PC-3 (cell line): ENCODE measurements around the gene DCTD. TPM values are rescaled to one million over a fixed set of nuclear protein-coding genes. Genes with fewer than 3 reads are reported as not detected.

Experiments
- ATAC-seq: fragments of 200-7000 bp; cut with Tn5 transposase; 2 replicates; pipeline ENCODE4 v1.9.1; 2020; ENCODE audit warnings: mild to moderate bottlenecking, moderate library complexity
- BruUV-seq: library from RNA; stranded (reverse); fragments of 400-500 nt; replicated peaks from 2 replicates; lab custom pipeline; 2021; lab: Mats Ljungman, UMichigan
- CTCF ChIA-PET: fragments of 300-600 bp; sonication (Branson Sonifier 250); formaldehyde crosslinking; loops from one replicate; lab custom pipeline; 2022; ENCODE audit warnings: antibody characterized with exemption; lab: Charles Lee
- POLR2A ChIA-PET: fragments of 300-600 bp; sonication (Branson Sonifier 250); formaldehyde crosslinking; loops from one replicate; lab custom pipeline; 2022; ENCODE audit warnings: antibody characterized with exemption; ENCODE audit not compliant: unreplicated experiment; lab: Charles Lee
- DNase-seq: peaks from one replicate; pipeline ENCODE4 v3.0.0-alpha.2; 2015
- H2AFZ ChIP-seq: fragments of 300-600 bp; sonication (generic); 2 replicates; pipeline ENCODE4 v1.6.0; 2016; ENCODE audit warnings: antibody characterized with exemption, low read length
- H3F3A ChIP-seq: fragments of 300-600 bp; sonication (generic); one replicate; pipeline ENCODE4 v1.6.0; 2017; ENCODE audit warnings: antibody characterized with exemption, low read length, control low read depth, mild to moderate bottlenecking; ENCODE audit not compliant: unreplicated experiment
- H3K27ac ChIP-seq: fragments of 300-600 bp; sonication (generic); 2 replicates; pipeline ENCODE4 v1.5.1; 2016; ENCODE audit warnings: mild to moderate bottlenecking, low read length
- H3K27me3 ChIP-seq: fragments of 300-600 bp; sonication (generic); 2 replicates; pipeline ENCODE4 v1.6.1; 2016; ENCODE audit warnings: low read length, mixed read lengths
- H3K36me3 ChIP-seq: fragments of 300-600 bp; sonication (generic); 2 replicates; pipeline ENCODE4 v1.6.1; 2016; ENCODE audit warnings: low read depth, mixed run types, low read length, mixed read lengths
- H3K4me1 ChIP-seq: fragments of 300-600 bp; sonication (generic); 2 replicates; pipeline ENCODE4 v1.5.1; 2016; ENCODE audit warnings: low read length; ENCODE audit not compliant: insufficient read depth
- H3K4me2 ChIP-seq: fragments of 300-600 bp; sonication (generic); 2 replicates; pipeline ENCODE4 v1.6.0; 2016; ENCODE audit warnings: low read length
- H3K4me3 ChIP-seq: fragments of 300-600 bp; sonication (generic); 2 replicates; pipeline ENCODE4 v1.5.1; 2016; ENCODE audit warnings: mild to moderate bottlenecking, low read length, mixed read lengths
- H3K79me2 ChIP-seq: fragments of 300-600 bp; sonication (generic); 2 replicates; pipeline ENCODE4 v1.6.1; 2017; ENCODE audit warnings: low read length, mixed read lengths
- H3K9ac ChIP-seq: fragments of 300-600 bp; sonication (generic); 2 replicates; pipeline ENCODE4 v1.6.0; 2016; ENCODE audit warnings: mild to moderate bottlenecking, low read length
- H3K9me2 ChIP-seq: fragments of 300-600 bp; sonication (generic); replicated peaks from 2 replicates; pipeline ENCODE4 v1.6.1; 2016; ENCODE audit warnings: mixed run types, low read length, mixed read lengths
- H3K9me3 ChIP-seq: fragments of 300-600 bp; sonication (generic); 2 replicates; pipeline ENCODE4 v1.6.1; 2016; ENCODE audit warnings: low read length, mixed read lengths
- H4K20me1 ChIP-seq: fragments of 300-600 bp; sonication (generic); 2 replicates; pipeline ENCODE4 v1.6.1; 2016; ENCODE audit warnings: low read length, mixed read lengths
- CTCF ChIP-seq: fragments of 300-600 bp; sonication (generic); conservative IDR thresholded peaks from 2 replicates; pipeline ENCODE4 v1.5.1; 2017; ENCODE audit warnings: antibody characterized with exemption, low read depth, mild to moderate bottlenecking, low read length
- EZH2 ChIP-seq: fragments of 300-600 bp; sonication (generic); IDR thresholded peaks from one replicate; pipeline ENCODE4 v1.6.1; 2017; ENCODE audit warnings: antibody characterized with exemption, mild to moderate bottlenecking, low read length; ENCODE audit not compliant: unreplicated experiment
- EZH2phosphoT487 ChIP-seq: fragments of 300-600 bp; sonication (generic); IDR thresholded peaks from 2 replicates; pipeline ENCODE4 v1.6.1; 2018; ENCODE audit warnings: mild to moderate bottlenecking, antibody characterized with exemption, low read length, borderline replicate concordance
- intact Hi-C: fragments of 100-400 bp; cut with micrococcal nuclease; formaldehyde crosslinking; loops from 2 replicates; pipeline ENCODE4 v1.9.0; 2023
- total RNA-seq: library from RNA; depleted of rRNA; stranded (reverse); fragments of >200 nt; gene quantifications from 2 replicates; pipeline ENCODE4 v1.2.3, GENCODE V29; 2014

DCTD gene
- total RNA-seq, 1 experiment from 2014 or later, result 58.1 TPM

- no TSS peak for BruUV-seq
These were observed 10.9 kb upstream of the DCTD start for GRCh38 chr4:182928061-182928460.

GRCh38 chr4:182927505-182927904 lies 10.3 kb upstream of the DCTD start:
- ATAC-seq (no peak), DNase-seq (no peak)
- ChIA-PET POLR2A (no interaction called here), CTCF (no interaction called here)
- Histone ChIP-seq H3K79me2 (no peaks in the 10 kb centered on the region), H3K36me3 (no peaks in the 10 kb centered on the region), H3K9ac (no peak overlapping the region), H3F3A (no peaks in the 10 kb centered on the region), H2AFZ (no peak overlapping the region), H4K20me1 (no peaks in the 10 kb centered on the region), H3K4me2 (no peak overlapping the region), H3K4me1 (no peaks in the 10 kb centered on the region; the same call in 1 of the 2 replicates), H3K9me3 (no peaks in the 10 kb centered on the region), H3K27me3 (no peaks in the 10 kb centered on the region), H3K4me3 (no peak overlapping the region), H3K27ac (no peak overlapping the region), H3K9me2 (no peaks in the 10 kb centered on the region)
- no peak for TF ChIP-seq EZH2
- no peak for TF ChIP-seq EZH2phosphoT487
- no peak for TF ChIP-seq CTCF
- intact Hi-C loops, result loop anchor here (5.0 to 10.0 kb wide), 2 partner anchors 113 to 450 kb away; no protein-coding TSS in a partner anchor
- no TSS peak for BruUV-seq

More at GRCh38 chr4:182928061-182928460, 10.9 kb upstream of the DCTD start:
- no peak overlapping the region for H3K4me3 ChIP-seq
- CTCF ChIA-PET, result no interaction called here
- no peaks in the 10 kb centered on the region for H3K36me3 ChIP-seq
- H3K79me2 ChIP-seq, result no peaks in the 10 kb centered on the region
- H3K27ac ChIP-seq, result no peak overlapping the region
- no peak overlapping the region for H3K4me2 ChIP-seq
- no peaks in the 10 kb centered on the region for H3K9me2 ChIP-seq
- intact Hi-C loops, result loop anchor here (5.0 to 10.0 kb wide), 2 partner anchors 113 to 451 kb away; no protein-coding TSS in a partner anchor
- H3K9me3 ChIP-seq, result no peaks in the 10 kb centered on the region
- ATAC-seq (no peak), DNase-seq (no peak)
- H3F3A ChIP-seq, result no peaks in the 10 kb centered on the region
- no peak overlapping the region for H3K9ac ChIP-seq
- H2AFZ ChIP-seq, result no peak overlapping the region
- no peaks in the 10 kb centered on the region for H3K27me3 ChIP-seq
- no peaks in the 10 kb centered on the region for H4K20me1 ChIP-seq
- POLR2A ChIA-PET, result no interaction called here
- TF ChIP-seq EZH2 (no peak), CTCF (peak; percentile 46), EZH2phosphoT487 (no peak)
- H3K4me1 ChIP-seq, result no peaks in the 10 kb centered on the region; the same call in 1 of the 2 replicates

GRCh38 chr4:182925855-182926254 lies 8.7 kb upstream of the DCTD start:
- no peak for DNase-seq
- Histone ChIP-seq H3K27ac (no peak overlapping the region), H3K36me3 (no peaks in the 10 kb centered on the region), H2AFZ (no peak overlapping the region), H3K27me3 (no peaks in the 10 kb centered on the region), H3F3A (no peaks in the 10 kb centered on the region), H3K4me1 (no peaks in the 10 kb centered on the region; the same call in 1 of the 2 replicates), H3K9ac (no peak overlapping the region), H3K4me2 (no peak overlapping the region), H3K9me3 (no peaks in the 10 kb centered on the region), H4K20me1 (no peaks in the 10 kb centered on the region), H3K9me2 (no peaks in the 10 kb centered on the region), H3K4me3 (no peak overlapping the region), H3K79me2 (no peaks in the 10 kb centered on the region)
- ChIA-PET POLR2A (no interaction called here), CTCF (interaction anchor here (0.6 kb wide), 1 partner anchor 470 kb away, joined by 3 read pairs; no protein-coding TSS in a partner anchor)
- intact Hi-C loops, result loop anchor here (5.0 to 10.0 kb wide), 2 partner anchors 111 to 449 kb away; no protein-coding TSS in a partner anchor
- TF ChIP-seq CTCF (no peak), EZH2 (no peak), EZH2phosphoT487 (no peak)
- BruUV-seq, result no TSS peak
- no peak for ATAC-seq
